K562 (cell line): ENCODE data around the gene RGS19. TPM values are rescaled to one million over a fixed set of nuclear protein-coding genes. Genes with fewer than 3 reads are reported as not detected.

Source experiments
- ATAC-seq: fragments of 200-7000 bp; cut with Tn5 transposase; 3 replicates; pipeline ENCODE4 v1.9.1; 2020; ENCODE audit warnings: moderate library complexity
- BruUV-seq: library from RNA; stranded (reverse); fragments of 400-500 nt; replicated peaks from 2 replicates; lab custom pipeline; 2021; lab: Mats Ljungman, UMichigan
- CTCF ChIA-PET: fragments of 300-600 bp; formaldehyde crosslinking; extraction: SDS; loops from one replicate; lab custom pipeline; 2021; ENCODE audit warnings: low intra/inter-chr PET ratio; lab: Yijun Ruan, JAX
- POLR2A ChIA-PET: fragments of 300-600, 350-650 bp; sonication (Branson Sonifier 250); formaldehyde crosslinking; extraction: SDS; loops from one replicate; lab custom pipeline; 2021; ENCODE audit warnings: antibody characterized with exemption, inconsistent platforms; lab: Yijun Ruan, JAX
- DNase-seq, 4 experiments: peaks; one replicate each; pipeline versions ENCODE4 v3.0.0 to v3.0.0-alpha.2; 2011 to 2018; ENCODE audit warnings: low spot score in 3 of 4, mixed read lengths in 3 of 4; ENCODE audit errors: extremely low read depth in 1 of 4
- FAIRE-seq: peaks from 2 replicates; lab custom pipeline; 2011; peaks lifted over from hg19 to GRCh38; lab: Jason Lieb, UNC
- H2AFZ ChIP-seq: 2 replicates; pipeline ENCODE4 v1.6.0; 2011; ENCODE audit warnings: low read depth, low read length, control low read depth, inconsistent platforms
- H3K27ac ChIP-seq: fragments of 200-600 bp; 3 replicates; pipeline ENCODE4 v1.8.0; 2011; ENCODE audit warnings: low read depth, mild to moderate bottlenecking, control low read depth, inconsistent platforms, low read length, moderate library complexity, mixed read lengths; ENCODE audit errors: extremely low read depth
- H3K27me3 ChIP-seq, 2 experiments: fragments of 300-600 bp in 1 of 2; 2 replicates in 1 of 2; 3 replicates in 1 of 2; pipeline versions ENCODE4 v1.6.0 to v1.8.0; 2011; ENCODE audit warnings: inconsistent platforms in 2 of 2, low read length in 2 of 2, mild to moderate bottlenecking in 1 of 2, mixed read lengths in 1 of 2, moderate library complexity in 1 of 2; ENCODE audit not compliant: control insufficient read depth in 2 of 2, insufficient read depth in 2 of 2
- H3K36me3 ChIP-seq: fragments of 300-600 bp; 3 replicates; pipeline ENCODE4 v1.8.0; 2011; ENCODE audit warnings: mild to moderate bottlenecking, low read length, inconsistent platforms; ENCODE audit not compliant: control insufficient read depth, insufficient read depth
- H3K4me1 ChIP-seq, 2 experiments: fragments of 200-600 bp in 1 of 2; replicated peaks in 1 of 2; 2 replicates in 1 of 2; 3 replicates in 1 of 2; pipeline versions ENCODE4 v1.5.1 to v1.8.0; 2011; ENCODE audit warnings: inconsistent platforms in 2 of 2, low read length in 2 of 2, mild to moderate bottlenecking in 1 of 2, mixed read lengths in 1 of 2, moderate library complexity in 1 of 2; ENCODE audit not compliant: control insufficient read depth in 2 of 2, insufficient read depth in 2 of 2
- H3K4me2 ChIP-seq: 2 replicates; pipeline ENCODE4 v1.6.1; 2011; ENCODE audit warnings: low read length, control low read depth, inconsistent platforms, mixed read lengths; ENCODE audit not compliant: insufficient read depth
- H3K4me3 ChIP-seq: fragments of 200-600 bp; sonication (generic), shearing (Covaris generic); 2 replicates; pipeline ENCODE4 v1.5.1; 2016; ENCODE audit warnings: control low read depth, inconsistent platforms
- H3K79me2 ChIP-seq: fragments of 200-600 bp; 3 replicates; pipeline ENCODE4 v1.8.0; 2011; ENCODE audit warnings: low read length, inconsistent platforms; ENCODE audit not compliant: control insufficient read depth, insufficient read depth
- H3K9ac ChIP-seq, 2 experiments: 2 replicates each; pipeline versions ENCODE4 v1.6.0 to v1.6.1; 2011; ENCODE audit warnings: low read depth in 2 of 2, low read length in 2 of 2, control low read depth in 1 of 2, inconsistent platforms in 1 of 2, mild to moderate bottlenecking in 1 of 2, mixed read lengths in 1 of 2; ENCODE audit not compliant: insufficient read depth in 1 of 2
- H3K9me1 ChIP-seq: one replicate; pipeline ENCODE4 v1.6.0; 2011; ENCODE audit warnings: inconsistent platforms, mild to moderate bottlenecking, low read length, moderate library complexity; ENCODE audit not compliant: control insufficient read depth, insufficient read depth
- H3K9me3 ChIP-seq: replicated peaks from 2 replicates; pipeline ENCODE4 v1.5.1; 2011; ENCODE audit warnings: low read depth, low read length, inconsistent platforms; ENCODE audit not compliant: control insufficient read depth, insufficient read depth
- H4K20me1 ChIP-seq: replicated peaks from 2 replicates; pipeline ENCODE4 v1.6.1; 2011; ENCODE audit warnings: low read length, inconsistent platforms, mixed read lengths; ENCODE audit not compliant: control insufficient read depth, insufficient read depth
- BDP1 ChIP-seq: IDR thresholded peaks from 3 replicates; pipeline ENCODE4 v1.6.1; 2011; ENCODE audit not compliant: insufficient read length, insufficient read depth
- EGR1 ChIP-seq: fragments of 450-650 bp; conservative IDR thresholded peaks from 2 replicates; pipeline ENCODE4 v1.6.1; 2017; ENCODE audit warnings: mild to moderate bottlenecking
- ETV6 ChIP-seq, 3 experiments: fragments of 150-350 bp in 1 of 3; sonication (generic) in 1 of 3; formaldehyde crosslinking in 1 of 3; IDR thresholded peaks; 2 replicates each; pipeline versions ENCODE4 v1.6.1 to v1.8.0; 2014 to 2022; ENCODE audit warnings: borderline replicate concordance in 2 of 3, low read depth in 2 of 3, antibody characterized with exemption in 1 of 3, low read length in 1 of 3, mild to moderate bottlenecking in 1 of 3, missing genetic modification reagents in 1 of 3
- FOXA3 ChIP-seq, 2 experiments: fragments of 450-650 bp in 1 of 2; sonication (generic) in 1 of 2; formaldehyde crosslinking; IDR thresholded peaks in 1 of 2; conservative IDR thresholded peaks in 1 of 2; 2 replicates each; pipeline versions ENCODE4 v1.4.0 to v1.8.0; 2020 to 2022; ENCODE audit warnings: mild to moderate bottlenecking in 2 of 2, missing genetic modification reagents in 1 of 2
- HDAC6 ChIP-seq: IDR thresholded peaks from 2 replicates; pipeline ENCODE4 v1.6.1; 2012; ENCODE audit warnings: low read depth, mild to moderate bottlenecking, control low read depth, inconsistent platforms, low read length, moderate library complexity
- KDM5B ChIP-seq: fragments of 200-600 bp; sonication (generic); IDR thresholded peaks from 2 replicates; pipeline ENCODE4 v1.6.1; 2012; ENCODE audit warnings: low read depth, mild to moderate bottlenecking, moderate library complexity, low read length, control low read depth, inconsistent platforms; ENCODE audit not compliant: insufficient replicate concordance
- MXD1 ChIP-seq: fragments of 250-450 bp; sonication (Bioruptor Pico); IDR thresholded peaks from 2 replicates; pipeline ENCODE4 v1.8.0; 2021; ENCODE audit warnings: borderline replicate concordance, mild to moderate bottlenecking, moderate library complexity; ENCODE audit not compliant: poor library complexity, severe bottlenecking
- POLR2AphosphoS2 ChIP-seq: IDR thresholded peaks from 2 replicates; pipeline ENCODE4 v1.6.1; 2012; ENCODE audit warnings: low read length, improper control_type of control experiment
- RBM22 ChIP-seq: fragments of 200-400 bp; formaldehyde crosslinking; IDR thresholded peaks from 2 replicates; pipeline ENCODE4 v1.6.1; 2018; ENCODE audit warnings: low read length, low read depth; ENCODE audit not compliant: poor library complexity, severe bottlenecking
- SFPQ ChIP-seq: fragments of 200-400 bp; formaldehyde crosslinking; IDR thresholded peaks from 2 replicates; pipeline ENCODE4 v1.6.1; 2017; ENCODE audit warnings: mild to moderate bottlenecking, low read depth, low read length, moderate library complexity
- SMARCA4 ChIP-seq: fragments of 450-650 bp; IDR thresholded peaks from 2 replicates; pipeline ENCODE4 v1.6.1; 2016
- THRB ChIP-seq: fragments of 450-650 bp; formaldehyde crosslinking; conservative IDR thresholded peaks from 2 replicates; pipeline ENCODE4 v1.4.0; 2022; ENCODE audit warnings: mild to moderate bottlenecking, missing genetic modification characterization
- XRCC4 ChIP-seq: IDR thresholded peaks from one replicate; pipeline ENCODE4 v1.6.1; 2011; ENCODE audit not compliant: insufficient read depth, insufficient read length; ENCODE audit errors: extremely low read depth
- ZEB2 ChIP-seq: fragments of 450-650 bp; IDR thresholded peaks from 2 replicates; pipeline ENCODE4 v1.6.1; 2016
- ZNF444 ChIP-seq: fragments of 250-450 bp; sonication (Bioruptor Pico); IDR thresholded peaks from 2 replicates; pipeline ENCODE4 v1.4.0; 2020; ENCODE audit warnings: mild to moderate bottlenecking, moderate library complexity
- WGBS: fragments of 100-300 bp; shearing (Covaris generic); methylation state at CpG from one replicate; pipeline ENCODE4 v1.1.6; 2016; ENCODE audit warnings: low coverage, mixed read lengths; ENCODE audit not compliant: insufficient coverage; ENCODE audit errors: missing lambda C conversion rate; 5-methylcytosine and 5-hydroxymethylcytosine counted together
- in situ Hi-C: fragments of 300-500 bp; cut with MboI; formaldehyde crosslinking; loops from 4 replicates; pipeline ENCODE4 v1.15.0; 2018; ENCODE audit warnings: inconsistent platforms, mixed read lengths
- intact Hi-C: fragments of 100-400 bp; cut with micrococcal nuclease; formaldehyde crosslinking; loops from 2 replicates; pipeline ENCODE4 v1.14.2; 2022
- polyA plus RNA-seq, 8 experiments: library from polyadenylated mRNA; depleted of rRNA in 4 of 8; stranded (reverse) in 5 of 8; unstranded in 3 of 8; fragments of >200 nt; fragmentation: Nextera tagmentation in 2 of 8; fragmentation: Illumina TruSeq in 1 of 8; extraction: Ambion mirVana in 2 of 8; extraction: Trizol in 1 of 8; gene quantifications; 2 replicates each; pipeline versions ENCODE4 v1.2.1 to v1.2.3, GENCODE V29; 2011 to 2014; ENCODE audit warnings: inconsistent platforms in 1 of 8, missing spikeins in 1 of 8
- total RNA-seq, 7 experiments: library from RNA; depleted of rRNA in 6 of 7; stranded (reverse); fragments of >200 nt in 6 of 7; fragmentation: Illumina TruSeq in 2 of 7; extraction: Trizol in 2 of 7; gene quantifications; 2 replicates each; pipeline versions ENCODE4 v1.2.1 to v1.2.3, GENCODE V29; 2011 to 2021; ENCODE audit warnings: low replicate concordance in 1 of 7

Gene RGS19
- total and polyA plus RNA-seq, 9 of the 15 experiments (the other 6 are each of a cell fraction or from before 2014, with no cell fraction given) = 0.41 to 23.7 (median 14.6) TPM

- ATAC-seq = no peak
- no peak for FAIRE-seq
- POLR2A ChIA-PET = interaction anchor here (1.4 kb wide), 1 partner anchor 14 kb away, joined by 4 read pairs; no protein-coding TSS in a partner anchor
Observed at GRCh38 chr20:64114356-64114971, 35.1 kb upstream of the RGS19 start.

More at GRCh38 chr20:64114356-64114971, 35.1 kb upstream of the RGS19 start:
- TF ChIP-seq HDAC6 = no peak
- no peak for TF ChIP-seq BDP1
- TF ChIP-seq SFPQ = no peak
- TF ChIP-seq XRCC4 = no peak
- TF ChIP-seq SMARCA4 = no peak
- no peak for TF ChIP-seq FOXA3 (CRISPR knock-in tag; conservative IDR thresholded peaks at IDR 0.05 in 1 of 2, IDR thresholded peaks at IDR 0.05 in 1 of 2)
- TF ChIP-seq EGR1 = no peak
- TF ChIP-seq ZNF444 (CRISPR knock-in tag) = no peak
- TF ChIP-seq THRB (CRISPR knock-in tag) = no peak
- TF ChIP-seq ZEB2 = no peak
- no peak for TF ChIP-seq KDM5B
- TF ChIP-seq ETV6 (IDR thresholded peaks at IDR 0.05; ENCODE audit: borderline replicate concordance in 1 of 2, low read depth in 2 of 2, low read length in 1 of 2) = no peak
- no peak for TF ChIP-seq ETV6 (CRISPR knock-in tag; IDR thresholded peaks at IDR 0.05; ENCODE audit: borderline replicate concordance)
- TF ChIP-seq POLR2AphosphoS2 = no peak
- TF ChIP-seq RBM22 = no peak
- TF ChIP-seq MXD1 (CRISPR knock-in tag) = no peak
- no TSS peak for BruUV-seq
- in situ Hi-C loops (no loop called here), intact Hi-C loops (no loop called here)
- no peak overlapping the region for H3K27ac ChIP-seq
- no peak overlapping the region for H3K4me3 ChIP-seq
- H3K4me1 ChIP-seq = peaks cover 0 to 20% of the 10 kb centered on the region in 2 experiments; a peak in 1 of 5 replicates
- H3K36me3 ChIP-seq = no peaks in the 10 kb centered on the region
- no peaks in the 10 kb centered on the region for H3K9me3 ChIP-seq
- no peaks in the 10 kb centered on the region for H3K9me1 ChIP-seq
- DNase-seq = no peak
- peaks cover 25 to 58% of the 10 kb centered on the region in 2 experiments; a peak in 4 of 5 replicates for H3K27me3 ChIP-seq
- 7% methylated on average over 14 of the region's 14 CpGs for WGBS
- no peak overlapping the region for H2AFZ ChIP-seq
- CTCF ChIA-PET = no interaction called here
- no peak overlapping the region for H3K4me2 ChIP-seq
- no peak overlapping the region for H3K9ac ChIP-seq
- H4K20me1 ChIP-seq = peaks cover 16% of the 10 kb centered on the region
- no peaks in the 10 kb centered on the region for H3K79me2 ChIP-seq
